Measurements from ENCODE around the gene CA5A. TPM values are rescaled to one million over a fixed set of nuclear protein-coding genes. Genes with fewer than 3 reads are reported as not detected.
A peak's percentile ranks its signal among the peaks of the same experiment; 100 is the strongest.

The CA5A gene
- total and polyA plus RNA-seq, 11 donors: 0.08 to 0.44 (median 0.25) TPM; not detected in 8

DNA sequence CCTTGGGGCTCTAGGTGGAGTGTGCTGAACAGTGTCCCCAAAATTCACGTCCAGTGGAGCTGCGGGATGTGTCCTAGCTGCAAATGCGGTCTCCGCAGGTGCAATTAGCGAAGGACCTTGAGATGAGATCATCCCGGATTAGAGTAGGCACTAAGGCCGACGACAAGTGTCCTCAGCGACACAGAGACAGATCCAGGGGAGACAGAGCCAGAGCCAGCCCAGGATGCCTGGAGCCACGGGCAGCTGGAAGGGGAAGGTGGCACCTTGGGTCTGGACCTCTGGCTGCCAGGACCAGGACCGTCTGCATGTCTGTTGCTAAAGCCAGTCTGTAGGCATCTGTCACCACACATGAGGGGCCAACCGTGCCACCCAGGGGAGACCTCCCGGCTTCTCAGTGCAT lies 91.5 kb downstream of the CA5A start:
- no peak for ATAC-seq
- no peak overlapping the region for H3K27ac ChIP-seq
- intact Hi-C loops (cut with DNase I): loop anchor here in 1 of 10 donors (5.0 kb wide), 1 partner anchor 62 kb away; no protein-coding TSS in a partner anchor
- no peaks in the 10 kb centered on the region for H3K9me3 ChIP-seq
- peaks cover 0 to 15% (median 0%) of the 10 kb centered on the region in 12 donors for H3K4me1 ChIP-seq
- 76 to 96% (median 88%) methylated on average over 13 of the region's 13 CpGs for WGBS, 4 donors
- no peak overlapping the region for H3K4me3 ChIP-seq
- H3K27me3 ChIP-seq: no peaks in the 10 kb centered on the region
- TF ChIP-seq, protein P1, sequence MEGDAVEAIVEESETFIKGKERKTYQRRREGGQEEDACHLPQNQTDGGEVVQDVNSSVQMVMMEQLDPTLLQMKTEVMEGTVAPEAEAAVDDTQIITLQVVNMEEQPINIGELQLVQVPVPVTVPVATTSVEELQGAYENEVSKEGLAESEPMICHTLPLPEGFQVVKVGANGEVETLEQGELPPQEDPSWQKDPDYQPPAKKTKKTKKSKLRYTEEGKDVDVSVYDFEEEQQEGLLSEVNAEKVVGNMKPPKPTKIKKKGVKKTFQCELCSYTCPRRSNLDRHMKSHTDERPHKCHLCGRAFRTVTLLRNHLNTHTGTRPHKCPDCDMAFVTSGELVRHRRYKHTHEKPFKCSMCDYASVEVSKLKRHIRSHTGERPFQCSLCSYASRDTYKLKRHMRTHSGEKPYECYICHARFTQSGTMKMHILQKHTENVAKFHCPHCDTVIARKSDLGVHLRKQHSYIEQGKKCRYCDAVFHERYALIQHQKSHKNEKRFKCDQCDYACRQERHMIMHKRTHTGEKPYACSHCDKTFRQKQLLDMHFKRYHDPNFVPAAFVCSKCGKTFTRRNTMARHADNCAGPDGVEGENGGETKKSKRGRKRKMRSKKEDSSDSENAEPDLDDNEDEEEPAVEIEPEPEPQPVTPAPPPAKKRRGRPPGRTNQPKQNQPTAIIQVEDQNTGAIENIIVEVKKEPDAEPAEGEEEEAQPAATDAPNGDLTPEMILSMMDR (IDR thresholded peaks at IDR 0.05): no peak
- no peak for TF ChIP-seq POLR2A (IDR thresholded peaks at IDR 0.05)
- DNase-seq: no peak
- H3K36me3 ChIP-seq: peaks cover 0 to 22% (median 0%) of the 10 kb centered on the region in 9 donors

DNA sequence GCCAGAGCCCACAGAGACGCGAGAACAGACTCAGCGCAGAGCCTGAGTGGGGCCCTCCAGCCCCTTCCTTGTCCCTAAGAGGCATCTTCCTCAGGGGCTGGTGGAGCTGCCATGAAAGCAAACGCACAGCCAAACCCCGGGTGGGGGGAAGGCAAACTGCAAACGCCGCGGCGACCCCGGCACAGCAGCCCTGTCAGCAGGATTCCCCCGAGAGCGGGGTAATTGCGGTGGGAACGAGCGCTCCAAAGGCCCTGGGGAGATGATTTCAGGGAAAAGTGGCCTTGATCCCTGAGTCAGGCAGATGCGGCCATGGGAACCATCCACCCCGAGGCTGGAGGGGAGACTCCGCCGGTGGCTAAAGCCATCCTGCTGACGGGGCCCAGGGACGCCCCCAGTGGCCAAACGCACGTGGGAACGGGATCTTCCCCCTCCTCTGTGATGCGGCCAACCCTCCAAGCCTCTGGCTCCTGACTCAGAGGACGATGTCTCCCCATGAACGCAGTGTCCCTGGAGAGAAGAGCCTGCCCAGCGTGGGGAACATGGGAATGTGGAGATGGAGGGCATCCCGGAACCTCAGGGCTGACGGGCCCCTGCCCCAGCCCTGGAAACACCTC lies 92.1 kb downstream of the CA5A start:
- ATAC-seq (peak in 2 of 4 donors; percentile 37 to 42), DNase-seq (peak; percentile 41 to 79 (median 71))
- WGBS, 4 donors: 58 to 78% (median 64%) methylated on average over 26 to 30 of the region's 30 CpGs
- Histone ChIP-seq H3K27ac (no peak overlapping the region), H3K27me3 (no peaks in the 10 kb centered on the region), H3K9me3 (no peaks in the 10 kb centered on the region), H3K4me1 (peaks cover 0 to 15% (median 0%) of the 10 kb centered on the region in 12 donors), H3K4me3 (no peak overlapping the region), H3K36me3 (peaks cover 0 to 23% (median 0%) of the 10 kb centered on the region in 9 donors)
- intact Hi-C loops (cut with DNase I): no loop called here
- TF ChIP-seq POLR2A (IDR thresholded peaks at IDR 0.05): no peak
- TF ChIP-seq, protein P1 (IDR thresholded peaks at IDR 0.05): peak in 2 of 12 donors; percentile 4 to 17

DNA sequence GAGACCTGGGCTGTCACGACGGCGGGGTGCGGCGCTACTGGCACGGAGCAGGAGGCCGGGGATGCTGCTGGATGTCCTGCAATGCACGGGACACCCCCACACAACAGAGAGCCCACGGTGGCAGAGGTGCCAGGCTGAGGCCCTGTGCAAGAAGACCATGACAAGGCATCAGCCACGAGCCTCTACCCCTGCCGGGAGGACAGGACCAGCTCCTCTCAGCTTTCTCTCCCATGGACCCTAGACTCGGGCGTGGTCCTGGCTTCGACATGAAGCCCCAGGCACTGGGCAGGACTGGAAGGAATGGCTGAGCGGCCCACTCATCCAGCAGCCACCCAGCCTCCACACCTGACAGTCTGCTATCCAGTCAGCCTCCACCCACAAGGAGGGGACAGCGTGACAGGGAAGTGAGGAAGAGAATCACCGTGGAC lies 92.6 kb downstream of the CA5A start:
- intact Hi-C loops (cut with DNase I): no loop called here
- Histone ChIP-seq H3K36me3 (peaks cover 0 to 25% (median 0%) of the 10 kb centered on the region in 9 donors), H3K4me3 (no peak overlapping the region), H3K27ac (no peak overlapping the region), H3K27me3 (no peaks in the 10 kb centered on the region), H3K4me1 (peaks cover 0 to 14% (median 0%) of the 10 kb centered on the region in 12 donors), H3K9me3 (no peaks in the 10 kb centered on the region)
- 84 to 91% (median 86%) methylated on average over 6 to 17 of the region's 17 CpGs for WGBS, 4 donors
- TF ChIP-seq, protein P1 (IDR thresholded peaks at IDR 0.05): no peak
- TF ChIP-seq POLR2A (IDR thresholded peaks at IDR 0.05): no peak
- DNase-seq: no peak
- ATAC-seq: no peak

DNA sequence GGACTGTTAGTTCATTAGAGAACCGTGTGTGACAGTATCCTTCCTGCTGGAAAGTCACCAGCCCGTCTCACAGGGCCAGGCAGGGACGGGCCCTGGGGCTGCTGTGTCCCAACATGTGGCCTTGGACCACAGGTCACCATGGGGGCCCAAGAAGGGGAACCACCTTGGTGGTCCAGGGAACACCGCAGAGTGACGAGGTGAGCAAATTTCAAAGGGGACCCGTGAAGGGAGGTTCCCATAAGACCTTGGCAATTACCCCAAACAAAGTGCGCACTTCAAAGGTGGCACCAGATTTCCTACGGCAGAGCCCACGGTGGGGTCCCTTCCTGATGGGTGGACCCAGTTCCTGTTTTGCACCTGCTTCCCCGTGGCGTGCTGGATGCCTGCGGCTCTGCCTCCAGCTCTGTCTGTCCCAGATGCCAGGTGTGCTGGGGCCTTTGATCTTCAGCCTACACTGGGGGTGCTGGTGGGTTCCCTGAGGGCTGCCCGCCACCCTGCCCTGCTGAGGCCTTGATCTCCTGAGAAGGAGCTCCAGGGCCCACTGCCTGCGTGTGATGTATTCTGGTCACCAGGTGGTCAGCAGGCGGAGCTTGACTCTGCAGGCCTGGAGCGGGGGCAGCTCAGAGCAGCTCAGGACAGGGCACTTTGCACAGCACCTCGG lies 94.0 kb downstream of the CA5A start:
- intact Hi-C loops (cut with DNase I): no loop called here
- H3K9me3 ChIP-seq: no peaks in the 10 kb centered on the region
- peaks cover 0 to 36% (median 0%) of the 10 kb centered on the region in 9 donors for H3K36me3 ChIP-seq
- H3K27me3 ChIP-seq: no peaks in the 10 kb centered on the region
- H3K27ac ChIP-seq: no peak overlapping the region
- ATAC-seq: no peak
- H3K4me1 ChIP-seq: peaks cover 0 to 11% (median under 1%) of the 10 kb centered on the region in 12 donors
- no peak for DNase-seq
- 79 to 83% (median 81%) methylated on average over 12 to 17 of the region's 17 CpGs for whole genome bisulfite sequencing, 4 donors
- H3K4me3 ChIP-seq: no peak overlapping the region
- TF ChIP-seq POLR2A (IDR thresholded peaks at IDR 0.05): no peak
- TF ChIP-seq, protein P1 (IDR thresholded peaks at IDR 0.05): no peak

Data from heart left ventricle (tissue), 16 donors.